HG02763 (cell line): ENCODE measurements around the gene DCTPP1.

Source experiments
- ATAC-seq: cut with Tn5 transposase; IDR thresholded peaks from one replicate; pipeline ENCODE4 v1.9.1; 2021; ENCODE audit warnings: mild to moderate bottlenecking, moderate library complexity; ENCODE audit not compliant: unreplicated experiment

Gene DCTPP1

GRCh38 chr16:30449116-30449435 lies 19.2 kb upstream of the DCTPP1 start:
- no peak for ATAC-seq

GRCh38 chr16:30447512-30448226 lies 17.8 kb upstream of the DCTPP1 start:
- no peak for ATAC-seq

DNA sequence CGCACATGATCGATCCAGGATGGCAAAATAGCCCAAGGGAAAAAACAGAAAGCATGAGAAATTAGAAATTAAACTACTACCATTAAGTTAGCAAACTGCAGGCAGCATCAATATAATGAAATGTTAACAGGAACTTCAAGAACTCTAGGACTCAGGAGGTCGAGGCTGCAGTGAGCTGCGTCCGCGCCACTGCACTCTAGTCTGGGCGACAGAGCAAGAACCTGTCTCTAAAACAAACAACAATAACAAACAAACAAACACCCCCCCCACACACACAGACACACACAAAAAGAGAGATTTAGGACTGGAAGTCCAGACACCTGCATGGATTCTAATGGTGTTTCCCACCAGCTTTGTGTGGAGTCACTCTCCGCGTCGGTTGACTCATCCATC lies 16.4 kb upstream of the DCTPP1 start:
- ATAC-seq = no peak

DNA sequence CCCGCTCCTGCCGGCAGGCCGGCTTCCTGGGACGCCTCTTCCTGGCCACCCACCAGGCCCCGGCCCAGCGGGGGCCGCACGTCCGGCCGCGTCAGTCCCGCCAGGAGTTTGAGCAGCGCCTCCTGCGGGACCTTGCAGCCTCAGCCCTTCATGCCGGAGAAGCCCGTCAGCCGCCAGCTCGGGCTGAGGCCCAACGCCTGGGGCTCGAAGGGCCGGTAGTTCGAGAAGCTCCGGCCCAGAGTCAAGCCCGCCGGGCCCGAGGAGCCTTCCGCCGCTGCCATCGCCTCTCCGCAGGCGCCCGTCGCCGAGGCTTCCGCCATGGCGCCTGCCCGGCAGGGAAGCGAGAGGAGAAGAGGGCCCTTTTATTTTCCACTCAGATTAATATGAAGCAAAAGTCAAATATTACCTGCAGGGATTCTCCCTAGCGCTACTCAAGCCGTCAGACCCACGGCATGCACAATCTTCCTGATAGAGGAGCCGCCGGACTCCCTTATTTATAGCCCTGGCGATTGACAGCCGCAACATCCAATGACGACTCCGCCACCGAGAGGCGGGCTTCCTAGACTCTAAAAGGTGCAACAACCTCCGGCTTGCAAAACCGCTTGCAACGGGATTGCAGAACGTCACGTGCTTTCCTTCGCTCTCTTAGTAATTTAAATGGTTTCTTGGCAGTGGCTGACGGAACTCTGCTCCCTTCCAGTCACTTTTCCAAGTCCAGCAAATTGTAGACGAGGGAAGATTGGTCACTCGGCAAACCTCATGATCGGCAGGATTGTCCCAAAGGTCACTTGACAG lies 15.8 kb upstream of the DCTPP1 start, which contains the start of gene SEPHS2:
Gene SEPHS2 (minus strand): TSS at position 467 of the 795 bp plus-strand sequence. CDS start 147 bp downstream, at position 320.
- peak; percentile 88 for ATAC-seq

DNA sequence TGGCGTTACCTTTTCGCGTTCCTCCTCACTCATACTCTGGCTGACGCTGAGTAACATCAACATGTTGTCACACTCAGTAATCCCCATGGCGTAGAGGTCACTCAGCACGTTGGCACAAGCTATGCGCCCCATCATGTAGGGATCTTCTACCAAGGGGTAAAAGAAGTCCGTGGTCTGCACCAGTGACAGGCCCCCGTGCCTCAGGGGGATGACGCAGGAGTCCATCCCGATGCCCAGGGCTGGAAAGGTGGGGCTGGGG lies 15.2 kb upstream of the DCTPP1 start:
- peak; percentile 8 for ATAC-seq

- ATAC-seq = no peak
Measured at GRCh38 chr16:30444231-30445148, 14.7 kb upstream of the DCTPP1 start.

- ATAC-seq = no peak
Measured at GRCh38 chr16:30443631-30444030, 13.8 kb upstream of the DCTPP1 start.

- ATAC-seq = no peak
Measured at GRCh38 chr16:30439720-30440348, 10.0 kb upstream of the DCTPP1 start.

GRCh38 chr16:30438835-30439234 lies 9.0 kb upstream of the DCTPP1 start:
- ATAC-seq = no peak

- no peak for ATAC-seq
Measured at GRCh38 chr16:30437511-30438046, 7.7 kb upstream of the DCTPP1 start.

- ATAC-seq = no peak
Measured at GRCh38 chr16:30434852-30435251, 5.0 kb upstream of the DCTPP1 start.

DNA sequence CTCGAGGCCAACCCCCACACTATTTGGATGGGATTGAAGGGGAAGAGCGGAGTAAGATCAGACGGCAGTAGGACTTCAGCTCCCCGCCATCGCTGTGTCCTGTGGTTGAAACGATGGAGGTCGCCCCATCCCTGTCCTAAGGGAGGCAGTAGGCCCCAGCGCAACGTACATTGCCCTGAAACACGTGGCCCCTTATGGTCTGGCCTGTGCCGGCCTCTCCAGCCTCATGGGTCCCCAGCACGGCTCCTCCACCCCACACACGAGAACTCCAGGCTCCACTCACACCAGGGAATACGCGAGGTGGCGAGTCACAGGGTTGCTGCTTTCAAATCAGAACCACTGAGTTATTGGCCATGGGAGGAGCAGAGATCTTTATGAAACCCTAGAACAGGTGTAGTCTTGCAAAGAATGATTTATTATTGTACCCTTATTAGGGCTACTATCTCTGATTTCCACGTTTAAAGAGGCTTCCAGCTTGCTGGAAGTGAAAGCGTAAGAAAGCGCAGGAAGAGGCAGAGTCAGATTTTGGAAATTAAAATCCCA lies 669 bp upstream of the DCTPP1 start:
- ATAC-seq = peak; percentile 9

DNA sequence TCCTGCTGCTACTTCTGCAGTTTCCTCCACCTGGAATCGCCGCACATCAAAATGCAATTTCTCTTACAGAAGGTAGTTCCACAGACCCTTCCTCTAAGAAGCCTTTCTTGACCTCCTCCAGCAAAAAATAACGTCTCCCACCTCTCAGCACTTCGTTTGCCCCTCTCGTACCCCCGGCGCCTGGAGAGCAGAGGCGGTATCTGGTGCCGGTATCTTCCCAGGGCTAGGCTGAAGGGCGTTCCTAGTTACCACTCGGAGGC lies 482 bp downstream of the DCTPP1 start:
- ATAC-seq = no peak

DNA sequence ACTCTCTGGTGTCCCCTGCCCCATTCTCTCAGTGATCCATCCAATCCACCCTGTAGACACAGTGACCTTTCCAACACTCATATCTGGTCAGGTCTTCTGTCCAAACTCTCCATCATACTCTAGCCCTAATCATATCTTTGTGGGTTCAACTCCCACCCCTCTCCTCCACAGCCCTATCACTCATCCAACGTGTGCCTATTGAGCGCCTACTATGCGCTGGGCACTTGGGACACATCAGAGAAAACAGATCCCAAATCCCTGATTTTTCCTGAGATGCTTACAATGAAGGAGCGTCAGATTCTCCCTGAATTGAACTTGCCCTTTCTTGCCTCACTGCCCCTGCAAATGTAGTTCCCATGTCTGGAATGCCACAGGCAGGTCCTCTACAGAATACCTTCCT lies 1.8 kb downstream of the DCTPP1 start:
- no peak for ATAC-seq

DNA sequence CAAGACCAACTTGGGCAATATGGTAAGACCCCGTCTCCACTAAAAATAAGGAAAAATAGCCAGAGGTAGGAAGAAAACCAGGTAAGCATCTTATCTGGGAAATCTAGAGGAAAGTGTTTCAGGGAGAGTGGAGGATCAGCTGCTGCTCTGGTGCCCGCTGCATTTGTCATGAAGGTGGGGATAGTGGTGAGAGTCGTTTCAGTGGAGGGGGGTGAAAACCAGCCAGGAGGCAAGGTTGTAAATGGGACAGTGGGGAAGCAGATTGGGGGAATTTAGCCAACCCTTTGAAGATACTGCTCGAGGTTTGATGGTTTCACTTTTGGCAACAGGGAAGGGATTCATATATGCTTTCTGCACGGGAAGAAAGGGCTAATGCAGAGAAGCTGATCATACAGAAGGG lies 8.8 kb downstream of the DCTPP1 start:
- ATAC-seq = no peak

DNA sequence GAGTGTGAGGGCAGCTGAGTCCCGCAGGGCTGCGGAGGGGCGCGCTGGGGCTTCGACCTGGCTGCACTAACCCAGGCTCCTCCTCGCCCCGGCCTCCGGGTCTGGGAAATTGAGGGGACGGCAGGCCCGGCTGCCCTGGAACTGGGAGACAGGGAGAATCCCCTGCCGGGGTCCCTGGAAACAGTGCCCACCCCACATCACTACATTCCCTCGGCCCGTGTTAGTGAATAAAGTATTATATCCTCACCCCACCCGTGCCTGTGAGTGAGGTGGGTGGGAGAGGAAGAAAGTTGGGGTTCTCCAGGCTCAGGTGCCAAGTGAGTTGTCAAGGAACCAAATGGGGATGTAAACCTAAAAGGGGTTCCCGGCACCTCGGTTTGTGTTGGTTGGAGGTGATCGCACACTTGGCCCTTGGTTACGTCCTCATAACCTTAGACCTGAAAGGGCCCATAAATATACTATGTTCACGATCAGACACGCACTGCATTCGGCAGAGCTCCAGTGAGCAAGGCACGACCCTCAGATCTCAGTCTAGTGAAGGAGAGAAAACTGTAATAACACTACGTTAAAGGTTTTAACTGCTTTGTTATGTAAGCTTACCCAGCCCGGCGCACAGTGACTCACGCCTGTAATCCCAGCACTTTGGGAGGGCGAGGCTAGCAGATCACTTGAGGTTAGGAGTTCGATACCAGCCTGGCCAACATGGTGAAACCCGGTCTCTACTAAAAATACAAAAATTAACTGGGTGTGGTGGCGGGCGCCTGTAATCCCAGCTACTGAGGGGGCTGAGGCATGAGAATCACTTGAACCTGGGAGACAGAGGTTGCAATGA lies 11.3 kb downstream of the DCTPP1 start:
- no peak for ATAC-seq

DNA sequence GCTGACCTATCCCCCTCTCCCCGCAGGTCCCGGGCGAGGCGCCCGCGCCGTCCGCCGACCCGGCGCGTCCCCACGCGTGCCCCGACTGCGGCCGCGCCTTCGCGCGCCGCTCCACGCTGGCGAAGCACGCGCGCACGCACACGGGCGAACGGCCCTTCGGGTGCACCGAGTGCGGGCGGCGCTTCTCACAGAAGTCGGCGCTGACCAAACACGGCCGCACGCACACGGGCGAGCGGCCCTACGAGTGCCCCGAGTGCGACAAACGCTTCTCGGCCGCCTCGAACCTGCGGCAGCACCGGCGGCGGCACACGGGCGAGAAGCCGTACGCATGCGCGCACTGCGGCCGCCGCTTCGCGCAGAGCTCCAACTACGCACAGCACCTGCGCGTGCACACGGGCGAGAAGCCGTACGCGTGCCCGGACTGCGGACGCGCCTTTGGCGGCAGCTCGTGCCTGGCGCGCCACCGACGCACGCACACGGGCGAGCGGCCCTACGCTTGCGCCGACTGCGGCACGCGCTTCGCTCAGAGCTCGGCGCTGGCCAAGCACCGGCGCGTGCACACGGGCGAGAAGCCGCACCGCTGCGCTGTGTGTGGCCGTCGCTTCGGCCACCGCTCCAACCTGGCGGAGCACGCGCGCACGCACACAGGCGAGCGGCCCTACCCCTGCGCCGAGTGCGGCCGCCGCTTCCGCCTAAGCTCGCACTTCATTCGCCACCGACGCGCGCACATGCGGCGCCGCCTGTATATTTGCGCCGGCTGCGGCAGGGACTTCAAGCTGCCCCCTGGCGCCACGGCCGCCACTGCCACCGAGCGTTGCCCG lies 12.1 kb downstream of the DCTPP1 start:
- ATAC-seq = peak; percentile 83

DNA sequence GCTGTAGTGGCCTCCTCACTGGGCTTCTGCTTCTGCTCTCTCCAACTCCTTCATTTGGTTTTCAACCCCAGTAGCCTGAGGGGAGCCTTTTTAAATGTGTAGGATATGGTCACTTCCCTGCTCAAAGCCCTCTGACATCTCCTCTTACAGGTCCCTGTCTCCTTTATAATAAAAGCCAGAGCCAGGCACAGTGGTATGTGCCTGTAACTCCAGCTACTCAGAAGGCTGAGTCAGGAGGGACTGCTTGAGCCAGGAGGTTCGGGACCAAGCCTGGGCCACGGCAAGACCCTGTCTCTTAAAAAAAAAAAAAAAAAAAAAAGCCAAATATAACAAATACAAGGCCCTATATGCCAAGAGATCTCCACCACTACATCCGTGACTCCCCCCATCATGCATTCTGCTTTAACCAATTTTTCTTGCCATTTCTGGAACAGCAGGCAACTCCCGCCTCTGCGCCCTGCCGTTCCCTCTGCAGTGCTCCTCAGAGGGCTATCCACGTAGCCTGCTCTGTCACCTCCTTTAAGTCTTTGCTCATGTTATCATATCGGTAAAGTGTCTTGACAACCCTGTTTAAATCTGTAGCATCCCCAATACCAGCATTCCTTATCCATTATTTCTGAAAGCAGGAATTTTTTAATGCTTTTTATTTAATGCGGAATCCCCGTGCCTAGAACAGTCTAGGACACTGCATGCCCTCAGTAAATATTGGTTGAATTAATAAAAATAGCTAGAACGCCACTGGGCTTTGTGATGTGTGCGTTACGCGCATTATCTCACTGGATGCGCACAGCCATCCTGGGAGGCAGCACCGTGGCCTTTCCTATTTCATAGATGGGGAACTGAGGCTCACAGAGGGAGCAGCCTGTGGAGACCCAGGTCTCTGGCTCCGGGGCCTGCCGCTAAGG lies 13.0 kb downstream of the DCTPP1 start:
- ATAC-seq = no peak
